PFSK-1 (cell line): ENCODE measurements around the gene URAD.

Source experiments
- FOXP2 ChIP-seq: optimal IDR thresholded peaks from 2 replicates; pipeline ENCODE3; 2011; ENCODE audit warnings: borderline replicate concordance, control low read depth, inconsistent platforms; ENCODE audit not compliant: insufficient read depth; ENCODE audit errors: extremely low read length, extremely low read depth
- POLR2AphosphoS5 ChIP-seq: IDR thresholded peaks from 2 replicates; pipeline ENCODE4 v1.6.1; 2012; ENCODE audit warnings: low read depth, mild to moderate bottlenecking, control low read depth, low read length, moderate library complexity
- SIN3A ChIP-seq: IDR thresholded peaks from 2 replicates; pipeline ENCODE4 v1.6.1; 2012; ENCODE audit warnings: mild to moderate bottlenecking, low read length, moderate library complexity, borderline replicate concordance; ENCODE audit not compliant: insufficient read depth
- TAF1 ChIP-seq: IDR thresholded peaks from 2 replicates; pipeline ENCODE4 v1.6.1; 2012; ENCODE audit warnings: low read length, control low read depth, borderline replicate concordance; ENCODE audit not compliant: insufficient read depth
- TF ChIP-seq, protein P1 (sequence below), 2 experiments: IDR thresholded peaks; 2 replicates each; pipeline versions ENCODE4 v1.6.1 to v1.8.0; 2011 to 2012; ENCODE audit warnings: low read depth in 2 of 2, low read length in 2 of 2, control low read depth in 1 of 2, inconsistent platforms in 1 of 2, mild to moderate bottlenecking in 1 of 2, moderate library complexity in 1 of 2; ENCODE audit not compliant: insufficient read depth in 1 of 2

The URAD gene

DNA sequence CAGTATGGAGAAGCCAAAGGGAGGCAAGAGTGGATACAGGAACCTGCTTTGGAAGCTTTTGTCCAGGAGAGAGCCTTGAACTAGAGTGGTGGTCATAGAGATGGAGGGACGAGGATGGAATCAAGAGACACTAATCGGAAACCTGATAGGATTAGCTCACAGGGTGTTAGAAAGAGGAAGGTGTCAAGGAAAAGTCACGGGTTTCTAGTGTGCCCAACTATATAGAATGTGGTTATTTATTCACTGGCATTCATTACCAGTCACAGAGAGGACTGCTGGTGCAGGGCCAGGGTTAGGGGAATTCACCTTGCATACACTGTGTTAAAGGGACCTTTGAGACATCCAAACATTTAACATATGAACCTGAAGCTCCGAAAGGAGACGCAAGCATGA lies 43.4 kb upstream of the URAD start:
- TF ChIP-seq POLR2AphosphoS5, result no peak
- TF ChIP-seq, protein P1, sequence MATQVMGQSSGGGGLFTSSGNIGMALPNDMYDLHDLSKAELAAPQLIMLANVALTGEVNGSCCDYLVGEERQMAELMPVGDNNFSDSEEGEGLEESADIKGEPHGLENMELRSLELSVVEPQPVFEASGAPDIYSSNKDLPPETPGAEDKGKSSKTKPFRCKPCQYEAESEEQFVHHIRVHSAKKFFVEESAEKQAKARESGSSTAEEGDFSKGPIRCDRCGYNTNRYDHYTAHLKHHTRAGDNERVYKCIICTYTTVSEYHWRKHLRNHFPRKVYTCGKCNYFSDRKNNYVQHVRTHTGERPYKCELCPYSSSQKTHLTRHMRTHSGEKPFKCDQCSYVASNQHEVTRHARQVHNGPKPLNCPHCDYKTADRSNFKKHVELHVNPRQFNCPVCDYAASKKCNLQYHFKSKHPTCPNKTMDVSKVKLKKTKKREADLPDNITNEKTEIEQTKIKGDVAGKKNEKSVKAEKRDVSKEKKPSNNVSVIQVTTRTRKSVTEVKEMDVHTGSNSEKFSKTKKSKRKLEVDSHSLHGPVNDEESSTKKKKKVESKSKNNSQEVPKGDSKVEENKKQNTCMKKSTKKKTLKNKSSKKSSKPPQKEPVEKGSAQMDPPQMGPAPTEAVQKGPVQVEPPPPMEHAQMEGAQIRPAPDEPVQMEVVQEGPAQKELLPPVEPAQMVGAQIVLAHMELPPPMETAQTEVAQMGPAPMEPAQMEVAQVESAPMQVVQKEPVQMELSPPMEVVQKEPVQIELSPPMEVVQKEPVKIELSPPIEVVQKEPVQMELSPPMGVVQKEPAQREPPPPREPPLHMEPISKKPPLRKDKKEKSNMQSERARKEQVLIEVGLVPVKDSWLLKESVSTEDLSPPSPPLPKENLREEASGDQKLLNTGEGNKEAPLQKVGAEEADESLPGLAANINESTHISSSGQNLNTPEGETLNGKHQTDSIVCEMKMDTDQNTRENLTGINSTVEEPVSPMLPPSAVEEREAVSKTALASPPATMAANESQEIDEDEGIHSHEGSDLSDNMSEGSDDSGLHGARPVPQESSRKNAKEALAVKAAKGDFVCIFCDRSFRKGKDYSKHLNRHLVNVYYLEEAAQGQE (IDR thresholded peaks at IDR 0.05; ENCODE audit: insufficient read depth in 1 of 2, low read depth in 2 of 2, low read length in 2 of 2), result no peak
- TF ChIP-seq FOXP2, result no peak
- TF ChIP-seq TAF1, result no peak
- no peak for TF ChIP-seq SIN3A

DNA sequence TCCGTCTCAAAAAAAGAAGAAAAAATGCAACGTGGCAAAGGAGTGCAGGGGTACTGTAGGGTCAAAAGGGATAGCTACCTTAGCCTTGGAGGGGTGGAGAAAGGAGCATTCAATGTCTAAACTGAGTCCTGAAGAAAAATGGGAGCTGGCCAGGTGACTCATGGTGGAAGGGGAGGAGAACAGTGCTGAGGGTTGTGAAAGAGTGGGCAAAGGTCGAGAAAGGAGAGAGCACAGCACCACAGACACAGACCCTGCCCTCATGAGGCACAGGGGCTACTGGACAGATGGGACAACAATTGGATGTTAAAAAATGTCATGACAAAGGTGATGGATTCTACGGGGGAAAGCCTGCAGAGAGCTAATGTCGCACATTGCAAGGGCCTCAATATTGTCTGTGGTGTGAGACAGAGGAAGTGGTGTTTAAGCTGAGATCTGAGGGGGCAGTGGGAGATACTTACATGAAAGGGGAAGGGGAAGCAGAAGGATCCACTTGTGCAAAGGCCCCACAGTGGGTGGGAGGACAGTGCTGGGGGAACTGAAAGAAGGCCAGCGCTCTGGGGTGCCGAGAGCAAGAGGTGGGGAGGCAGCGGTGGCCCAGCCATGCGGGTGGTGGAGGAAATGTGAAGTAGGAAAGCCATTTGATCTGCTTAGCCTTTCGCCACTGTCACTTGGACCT lies 42.9 kb upstream of the URAD start:
- TF ChIP-seq FOXP2, result no peak
- TF ChIP-seq SIN3A, result no peak
- TF ChIP-seq, protein P1 (IDR thresholded peaks at IDR 0.05; ENCODE audit: insufficient read depth in 1 of 2, low read depth in 2 of 2, low read length in 2 of 2), result no peak
- TF ChIP-seq TAF1, result no peak

DNA sequence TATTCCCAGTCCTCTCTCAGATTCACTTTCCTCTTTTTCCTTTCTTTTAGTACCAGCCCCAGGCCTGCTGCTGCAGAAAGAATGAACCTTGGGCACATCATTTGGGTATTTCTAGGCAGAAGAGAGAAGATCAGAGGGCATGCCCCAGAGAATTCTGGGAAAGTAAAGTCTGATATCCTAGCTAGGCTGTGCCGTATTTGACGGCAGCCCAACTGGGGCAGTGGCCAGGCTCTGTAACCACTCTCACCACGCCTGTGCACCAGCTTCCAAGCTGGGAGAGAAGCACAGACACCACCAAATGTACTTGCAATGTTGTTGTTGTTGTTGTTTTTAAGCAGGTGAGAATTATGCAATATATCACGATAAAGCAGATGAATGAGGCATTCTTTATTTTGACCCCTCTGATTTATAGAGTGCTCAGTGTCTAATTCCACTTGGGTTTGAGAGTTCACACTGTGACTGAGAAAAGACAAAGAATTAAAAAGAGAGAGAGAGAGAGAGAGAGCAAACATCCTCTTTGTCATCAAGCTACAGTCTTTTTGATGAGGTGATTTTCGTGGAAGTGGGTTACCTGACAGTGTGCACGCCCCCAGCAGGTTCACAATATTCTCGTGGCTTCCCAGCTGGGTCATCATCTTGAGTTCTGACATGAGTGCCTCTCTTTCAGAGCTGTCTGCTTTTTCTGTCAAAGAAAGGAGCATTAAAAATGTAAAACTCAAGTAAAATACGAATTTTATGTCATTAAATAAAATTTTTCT lies 39.3 kb upstream of the URAD start:
- TF ChIP-seq SIN3A, result no peak
- no peak for TF ChIP-seq POLR2AphosphoS5
- TF ChIP-seq FOXP2, result no peak

DNA sequence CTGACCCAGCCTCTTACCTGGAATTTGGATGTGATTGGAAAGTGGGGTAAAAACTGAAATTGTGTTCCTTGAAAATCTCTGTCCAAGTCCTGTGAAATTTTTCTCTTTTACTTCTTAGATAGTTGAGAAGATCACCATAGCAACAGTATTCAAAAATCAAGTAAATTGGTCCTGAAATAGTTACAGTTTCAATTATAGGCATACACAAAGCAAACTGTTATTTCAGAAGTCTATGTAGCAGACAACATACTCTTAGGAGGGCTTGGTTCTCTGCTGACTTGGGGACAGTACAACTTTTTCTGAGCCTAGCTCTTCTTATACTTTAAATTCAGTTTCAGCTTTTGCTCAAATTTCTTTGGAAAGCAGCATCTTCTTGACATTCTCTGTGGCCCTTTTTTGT lies 38.6 kb upstream of the URAD start:
- TF ChIP-seq POLR2AphosphoS5, result no peak
- TF ChIP-seq SIN3A, result no peak
- TF ChIP-seq, protein P1 (IDR thresholded peaks at IDR 0.05; ENCODE audit: insufficient read depth in 1 of 2, low read depth in 2 of 2, low read length in 2 of 2), result no peak
- no peak for TF ChIP-seq FOXP2
- no peak for TF ChIP-seq TAF1

DNA sequence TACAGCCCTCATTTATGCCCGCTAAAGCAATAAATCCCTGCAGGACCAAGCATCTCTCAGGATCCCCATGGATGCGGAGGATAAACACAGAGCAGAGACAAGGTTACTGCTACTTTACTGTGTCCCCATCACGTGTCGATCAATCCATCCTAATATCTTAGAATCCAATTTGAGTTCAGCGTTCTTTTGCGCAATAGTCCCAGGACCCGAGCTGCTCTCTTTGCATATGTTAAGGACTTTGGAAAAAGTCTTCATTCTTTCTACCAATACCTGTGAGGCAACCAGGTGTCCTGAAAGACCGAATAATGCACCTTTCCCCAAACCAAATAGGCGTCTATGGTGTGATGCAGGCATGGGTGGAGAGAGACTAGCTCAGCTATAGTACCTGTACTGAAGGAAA lies 38.0 kb upstream of the URAD start:
- TF ChIP-seq SIN3A (no peak), POLR2AphosphoS5 (no peak), FOXP2 (no peak), TAF1 (no peak)
- TF ChIP-seq, protein P1 (IDR thresholded peaks at IDR 0.05; ENCODE audit: insufficient read depth in 1 of 2, low read depth in 2 of 2, low read length in 2 of 2), result no peak
